GM12865 (cell line): Measurements from ENCODE around the gene PCYT1B.

Experiments
- DNase-seq: peaks from one replicate; pipeline ENCODE4 v3.0.0; 2010; ENCODE audit warnings: low read depth
- H3K4me3 ChIP-seq: 2 replicates; pipeline ENCODE4 v1.5.1; 2011; ENCODE audit warnings: mild to moderate bottlenecking, low read depth, low read length, control low read depth
- TF ChIP-seq, protein P1 (sequence below): IDR thresholded peaks from 2 replicates; pipeline ENCODE4 v1.5.1; 2011; ENCODE audit warnings: low read length, control low read depth, low read depth, inconsistent platforms; ENCODE audit not compliant: insufficient read depth; ENCODE audit errors: missing control alignments

PCYT1B gene

DNA sequence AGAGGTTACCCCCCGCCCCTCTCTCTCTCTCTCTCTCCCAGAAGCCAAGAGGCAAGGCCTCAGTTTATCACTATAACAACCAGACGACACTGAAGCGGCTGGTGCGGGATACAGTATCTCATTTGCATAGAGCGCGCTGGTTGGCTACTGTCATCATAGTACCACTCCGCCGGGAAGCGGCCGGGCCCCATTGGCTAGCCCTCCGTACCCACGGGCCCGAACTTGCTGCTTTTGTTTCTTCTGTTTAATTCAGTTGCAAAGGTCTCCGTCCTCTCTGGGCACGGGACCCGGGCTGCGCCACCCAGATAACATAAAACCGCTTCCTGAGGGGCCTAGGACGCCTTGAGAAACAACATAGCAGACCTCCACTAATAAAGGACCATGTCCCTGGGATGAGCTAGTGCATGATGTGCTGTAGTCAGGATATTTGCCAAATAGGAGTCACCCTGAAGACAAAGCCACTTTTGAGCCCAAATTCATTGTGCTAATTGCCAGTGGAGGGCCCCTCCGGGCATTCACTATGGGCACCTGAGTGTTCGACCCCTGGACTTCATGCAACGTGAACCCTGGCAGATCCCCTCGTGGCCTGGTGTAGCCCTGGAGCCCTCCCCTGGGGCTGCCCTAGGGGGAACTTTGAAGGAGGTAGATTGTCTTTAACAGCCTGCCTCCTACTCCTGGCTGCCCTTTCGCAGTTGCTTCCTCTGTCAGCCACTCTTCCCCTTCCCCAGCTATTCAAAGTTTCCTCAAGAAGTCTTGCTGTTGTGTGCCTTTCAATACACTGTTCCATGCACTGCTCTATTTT lies at the start of gene PCYT1B:
Gene PCYT1B (minus strand): TSS at position 91 of the 802 bp plus-strand sequence. CDS start 242 bp downstream, outside the sequence.
- TF ChIP-seq, protein P1, sequence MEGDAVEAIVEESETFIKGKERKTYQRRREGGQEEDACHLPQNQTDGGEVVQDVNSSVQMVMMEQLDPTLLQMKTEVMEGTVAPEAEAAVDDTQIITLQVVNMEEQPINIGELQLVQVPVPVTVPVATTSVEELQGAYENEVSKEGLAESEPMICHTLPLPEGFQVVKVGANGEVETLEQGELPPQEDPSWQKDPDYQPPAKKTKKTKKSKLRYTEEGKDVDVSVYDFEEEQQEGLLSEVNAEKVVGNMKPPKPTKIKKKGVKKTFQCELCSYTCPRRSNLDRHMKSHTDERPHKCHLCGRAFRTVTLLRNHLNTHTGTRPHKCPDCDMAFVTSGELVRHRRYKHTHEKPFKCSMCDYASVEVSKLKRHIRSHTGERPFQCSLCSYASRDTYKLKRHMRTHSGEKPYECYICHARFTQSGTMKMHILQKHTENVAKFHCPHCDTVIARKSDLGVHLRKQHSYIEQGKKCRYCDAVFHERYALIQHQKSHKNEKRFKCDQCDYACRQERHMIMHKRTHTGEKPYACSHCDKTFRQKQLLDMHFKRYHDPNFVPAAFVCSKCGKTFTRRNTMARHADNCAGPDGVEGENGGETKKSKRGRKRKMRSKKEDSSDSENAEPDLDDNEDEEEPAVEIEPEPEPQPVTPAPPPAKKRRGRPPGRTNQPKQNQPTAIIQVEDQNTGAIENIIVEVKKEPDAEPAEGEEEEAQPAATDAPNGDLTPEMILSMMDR: no peak
- peak; percentile 5 for DNase-seq
- H3K4me3 ChIP-seq: no peak within 1 kb of the TSS

- no peak for DNase-seq
- H3K4me3 ChIP-seq: no peak overlapping the region
- TF ChIP-seq, protein P1: no peak
Observed at GRCh38 chrX:24696294-24696693, 49.1 kb upstream of the PCYT1B start.

DNA sequence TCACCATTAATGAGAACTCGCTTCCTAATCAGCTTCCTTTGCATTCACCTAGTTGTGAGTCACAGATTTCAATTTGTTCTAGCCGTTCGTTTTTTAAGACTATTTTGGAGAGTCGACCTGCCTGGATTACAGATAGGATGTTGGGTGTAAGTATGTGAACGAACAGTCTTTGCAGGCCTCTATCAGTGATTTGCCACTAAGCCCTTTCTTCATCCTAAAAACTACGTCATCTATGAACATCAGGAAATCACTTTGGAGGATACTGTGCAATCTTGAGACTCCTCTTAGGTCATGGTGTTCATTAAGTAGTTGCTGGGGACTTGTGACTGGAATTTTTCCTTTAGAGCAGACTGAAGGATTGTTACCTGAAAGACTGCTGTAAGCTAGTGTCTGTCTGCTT lies 47.7 kb upstream of the PCYT1B start:
- TF ChIP-seq, protein P1: no peak
- DNase-seq: no peak
- H3K4me3 ChIP-seq: peak overlapping the region; percentile 83

DNA sequence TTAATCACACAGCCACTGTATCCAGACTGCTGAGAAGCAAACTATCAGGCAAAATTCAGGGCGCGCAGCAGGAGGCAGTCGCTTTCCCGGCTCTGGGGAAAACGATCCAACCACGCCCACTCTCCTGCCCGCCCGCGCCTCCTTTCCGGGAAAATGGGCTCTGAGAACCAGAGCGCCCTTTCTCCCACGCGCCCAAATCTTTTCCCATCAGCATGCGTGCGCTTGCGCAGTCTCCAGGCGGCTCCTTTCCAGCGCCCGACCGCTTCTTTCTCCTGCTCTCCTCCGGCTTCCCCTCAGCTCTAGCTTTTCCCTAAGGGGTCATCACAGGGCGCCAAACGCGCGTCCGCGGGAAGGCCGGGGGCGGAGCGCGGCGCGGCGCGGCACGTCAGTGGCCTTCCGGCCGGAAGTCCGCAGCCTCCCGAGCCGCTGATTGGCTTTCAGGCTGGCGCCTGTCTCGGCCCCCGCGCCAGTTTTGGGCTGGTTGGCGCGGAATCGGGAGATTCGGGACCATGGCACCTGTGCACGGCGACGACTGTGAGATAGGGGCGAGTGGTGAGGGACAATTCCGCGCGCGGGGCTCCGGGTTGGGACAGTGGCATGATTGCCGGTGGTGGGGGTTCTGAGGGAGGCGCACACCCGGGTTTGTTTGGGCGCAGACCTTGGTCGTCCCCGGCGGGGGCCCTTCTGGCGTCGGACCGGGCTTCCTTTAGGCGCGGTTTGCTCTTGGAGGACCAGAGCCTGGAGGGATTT lies 46.5 kb upstream of the PCYT1B start, which contains the start of gene POLA1:
Gene POLA1 (plus strand): TSS at position 466 of the 750 bp plus-strand sequence. CDS start 44 bp downstream, at position 510.
- TF ChIP-seq, protein P1: no peak
- peak within 1 kb of the TSS; percentile 83 for H3K4me3 ChIP-seq
- DNase-seq: peak; percentile 92

DNA sequence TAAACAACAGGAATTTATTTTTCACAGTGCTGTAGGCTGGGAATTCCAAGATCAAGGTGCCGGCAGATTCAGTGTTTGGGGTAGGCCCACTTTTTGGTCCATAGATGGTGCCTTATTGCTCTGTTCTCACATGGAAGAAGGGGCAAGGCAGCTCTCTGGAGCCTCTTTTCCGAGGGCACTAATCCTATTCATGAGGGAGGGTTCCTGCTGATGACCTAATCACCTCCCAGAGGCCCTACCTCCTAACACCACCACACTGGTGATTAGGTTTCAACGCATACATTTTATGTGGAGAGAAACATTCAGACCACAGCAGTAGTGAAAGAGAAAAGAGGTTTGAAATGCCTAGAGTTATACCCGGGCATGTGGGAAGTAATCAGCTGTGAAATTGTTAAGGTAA lies 45.2 kb upstream of the PCYT1B start:
- H3K4me3 ChIP-seq: no peak overlapping the region
- TF ChIP-seq, protein P1: no peak
- DNase-seq: no peak

- no peak overlapping the region for H3K4me3 ChIP-seq
- TF ChIP-seq, protein P1: no peak
- DNase-seq: no peak
Observed at GRCh38 chrX:24684048-24684447, 36.9 kb upstream of the PCYT1B start.
